ENCODE data around the gene FKBP1B.
"Not testable (repeated sequence)": the region's sequence is repeated elsewhere in the genome, so short reads cannot be mapped to it uniquely, and the experiment has no call there.

The FKBP1B gene

DNA sequence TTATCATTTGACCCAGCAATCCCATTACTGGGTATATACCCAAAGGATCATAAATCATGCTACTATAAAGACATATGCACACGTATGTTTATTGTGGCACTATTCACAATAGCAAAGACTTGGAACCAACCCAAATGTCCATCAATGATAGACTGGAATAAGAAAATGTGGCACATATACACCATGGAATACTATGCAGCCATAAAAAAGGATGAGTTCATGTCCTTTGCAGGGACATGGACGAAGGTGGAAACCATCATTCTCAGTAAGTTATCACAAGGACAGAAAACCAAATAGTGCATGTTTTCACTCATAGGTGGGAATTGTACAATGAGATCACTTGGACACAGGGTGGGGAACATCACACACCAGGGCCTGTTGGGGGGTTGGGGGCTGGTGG is 51.2 kb downstream of the FKBP1B start:
- not testable (repeated sequence) for DNase-seq (ENCODE audit: extremely low read depth in 1 of 2, low read depth in 1 of 2)

DNA sequence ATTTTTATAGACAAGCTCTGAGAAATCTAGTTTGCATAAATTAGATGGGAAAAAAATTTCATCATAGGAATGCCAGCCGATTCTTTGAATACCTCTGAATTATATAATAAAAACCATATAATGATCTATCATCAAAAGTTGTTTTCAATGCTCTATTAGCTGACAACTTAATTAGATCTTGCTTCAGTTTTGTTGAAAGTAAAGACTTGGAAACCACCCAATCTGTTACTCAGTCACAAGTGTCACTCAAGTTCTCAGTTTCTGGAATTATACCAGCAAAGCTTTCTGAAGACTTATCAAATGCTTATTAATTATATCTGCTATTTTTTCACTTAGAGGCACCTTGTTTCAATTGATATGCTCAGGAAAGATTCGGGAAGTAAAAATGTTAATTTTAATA is 52.5 kb downstream of the FKBP1B start:
- DNase-seq (ENCODE audit: extremely low read depth in 1 of 2, low read depth in 1 of 2) = no peak

DNA sequence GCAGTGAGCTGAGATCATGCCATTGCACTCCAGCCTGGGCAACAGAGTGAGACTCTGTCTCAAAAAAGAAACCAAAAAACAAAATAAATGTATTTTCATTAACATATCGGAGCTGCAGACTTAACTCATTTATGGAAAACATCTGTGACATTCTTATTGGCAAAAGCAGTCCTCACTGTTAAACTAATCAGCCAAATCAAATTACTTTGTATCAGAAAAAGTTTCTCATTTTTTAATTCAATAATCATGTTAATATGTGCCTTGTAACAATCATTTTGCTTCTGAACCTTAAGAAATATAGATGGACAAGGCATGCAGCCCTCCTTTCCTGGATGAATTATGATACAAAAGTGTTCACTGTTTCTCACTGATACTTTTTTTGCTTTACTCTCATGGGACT is 53.1 kb downstream of the FKBP1B start:
- DNase-seq (ENCODE audit: extremely low read depth in 1 of 2, low read depth in 1 of 2) = no peak

DNA sequence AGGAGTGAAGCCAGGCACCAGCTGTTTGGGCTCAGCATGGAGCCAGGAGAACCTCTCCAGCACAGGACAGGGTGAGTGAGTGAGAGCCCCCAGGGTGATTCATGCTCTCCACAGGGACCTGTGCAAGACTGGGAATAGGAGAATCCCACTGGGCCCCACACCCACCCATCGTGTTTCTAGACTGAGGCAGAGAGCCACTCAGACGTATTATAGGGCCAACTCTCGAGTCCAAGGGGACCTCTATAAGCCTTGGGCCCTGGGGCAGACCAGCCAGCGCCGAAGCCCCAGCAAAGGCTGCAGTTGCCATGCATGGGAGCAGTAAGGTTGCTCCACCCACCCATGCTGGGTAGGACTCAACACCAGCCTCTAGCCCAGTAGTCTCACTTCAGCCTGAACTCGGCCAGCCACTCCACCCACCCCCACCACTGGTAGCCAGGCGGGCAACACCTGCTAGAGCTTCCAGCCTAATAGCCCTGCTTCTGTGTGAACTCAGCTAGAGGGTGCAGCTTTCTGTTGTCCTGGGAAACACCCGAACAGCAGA is 54.6 kb downstream of the FKBP1B start:
- DNase-seq (ENCODE audit: extremely low read depth in 1 of 2, low read depth in 1 of 2) = no peak

DNA sequence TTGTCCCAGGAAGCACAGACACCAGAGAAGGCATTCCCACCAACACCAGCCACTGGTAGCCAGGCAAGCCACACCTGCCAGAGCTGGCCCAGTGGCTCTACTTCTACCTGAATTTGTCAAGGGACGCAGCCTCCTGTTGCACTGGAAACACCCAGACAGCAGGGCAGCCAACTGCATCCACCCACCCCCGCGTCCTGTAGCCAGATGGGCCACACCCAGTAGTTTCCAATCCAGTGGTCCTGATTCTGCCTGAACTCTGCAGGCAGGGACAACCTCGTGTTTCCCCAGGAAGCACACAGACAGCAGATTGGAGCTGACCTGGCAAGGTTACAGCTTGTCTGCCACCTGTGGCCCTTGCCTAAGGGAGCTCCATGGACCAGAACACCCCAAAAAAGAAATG is 55.4 kb downstream of the FKBP1B start:
- no peak for DNase-seq (ENCODE audit: extremely low read depth in 1 of 2, low read depth in 1 of 2)

DNA sequence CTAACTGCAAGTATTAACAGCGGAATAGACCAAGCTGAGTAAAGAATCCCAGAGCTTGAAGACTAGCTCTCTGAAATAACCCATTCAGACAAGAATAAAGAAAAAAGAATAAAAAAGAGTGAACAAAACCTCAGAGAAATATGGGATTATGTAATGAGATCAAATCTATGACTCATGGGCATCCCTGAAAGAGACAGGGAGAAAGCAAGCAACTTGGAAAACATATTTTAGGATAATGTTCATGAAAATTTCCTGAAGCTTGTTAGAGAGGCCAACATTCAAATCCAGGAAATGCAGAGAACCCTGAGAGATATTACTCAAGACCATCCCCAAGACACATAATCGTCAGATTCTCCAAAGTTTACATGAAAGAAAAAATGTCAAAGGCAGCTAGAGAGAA is 56.3 kb downstream of the FKBP1B start:
- no peak for DNase-seq (ENCODE audit: extremely low read depth in 1 of 2, low read depth in 1 of 2)

DNA sequence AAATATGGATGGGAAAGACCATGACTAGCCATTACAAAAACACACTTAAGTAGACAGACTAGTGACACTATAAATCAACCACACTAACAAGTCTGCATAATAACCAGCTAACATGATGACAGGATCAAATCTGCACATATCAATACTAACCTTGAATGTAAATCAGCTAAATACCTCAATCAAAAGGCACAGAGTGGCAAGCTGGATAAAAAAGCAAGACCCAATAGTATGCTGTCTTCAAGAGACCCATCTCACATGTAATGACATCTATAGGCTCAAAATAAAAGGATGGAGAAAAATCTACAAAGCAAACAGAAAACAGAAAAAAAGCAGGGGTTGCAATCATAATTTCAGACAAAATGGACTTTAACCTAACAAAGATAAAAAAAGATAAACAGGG is 57.2 kb downstream of the FKBP1B start:
- DNase-seq (ENCODE audit: extremely low read depth in 1 of 2, low read depth in 1 of 2) = no peak

DNA sequence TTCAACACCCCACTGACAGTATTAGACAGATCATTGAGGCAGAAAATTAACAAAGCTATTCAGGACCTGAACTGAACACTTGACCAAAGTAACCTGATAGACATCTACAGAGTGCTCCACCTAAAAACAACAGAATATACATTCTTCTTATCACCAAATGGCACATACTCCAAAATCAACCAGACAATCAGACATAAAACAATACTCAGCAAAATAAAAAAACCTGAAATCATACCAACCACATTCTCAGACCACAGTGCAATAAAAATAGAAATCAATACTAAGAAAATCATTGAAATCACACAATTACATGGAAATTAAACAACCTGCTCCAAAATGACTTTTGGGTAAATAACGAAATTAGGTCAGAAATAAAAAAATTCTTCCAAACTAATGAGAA is 57.8 kb downstream of the FKBP1B start:
- no peak for DNase-seq (ENCODE audit: extremely low read depth in 1 of 2, low read depth in 1 of 2)

DNA sequence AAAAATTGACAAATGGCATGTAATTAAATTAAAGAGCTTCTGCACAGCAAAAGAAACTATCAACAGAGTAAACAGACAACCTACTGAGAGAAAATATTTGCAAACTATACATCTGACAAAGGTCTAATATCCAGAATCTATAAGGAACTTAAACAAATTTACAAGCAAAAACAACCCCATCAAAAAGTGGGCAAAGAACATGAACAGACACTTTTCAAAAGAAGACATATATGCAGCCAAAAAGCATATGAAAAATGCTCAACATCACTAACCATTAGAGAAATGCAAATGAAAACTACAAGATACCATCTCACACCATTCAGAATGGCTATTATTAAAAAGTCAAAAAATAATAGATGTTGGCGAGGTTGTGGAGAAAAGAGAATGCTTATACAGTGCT is 59.9 kb downstream of the FKBP1B start:
- not testable (repeated sequence) for DNase-seq (ENCODE audit: extremely low read depth in 1 of 2, low read depth in 1 of 2)

DNA sequence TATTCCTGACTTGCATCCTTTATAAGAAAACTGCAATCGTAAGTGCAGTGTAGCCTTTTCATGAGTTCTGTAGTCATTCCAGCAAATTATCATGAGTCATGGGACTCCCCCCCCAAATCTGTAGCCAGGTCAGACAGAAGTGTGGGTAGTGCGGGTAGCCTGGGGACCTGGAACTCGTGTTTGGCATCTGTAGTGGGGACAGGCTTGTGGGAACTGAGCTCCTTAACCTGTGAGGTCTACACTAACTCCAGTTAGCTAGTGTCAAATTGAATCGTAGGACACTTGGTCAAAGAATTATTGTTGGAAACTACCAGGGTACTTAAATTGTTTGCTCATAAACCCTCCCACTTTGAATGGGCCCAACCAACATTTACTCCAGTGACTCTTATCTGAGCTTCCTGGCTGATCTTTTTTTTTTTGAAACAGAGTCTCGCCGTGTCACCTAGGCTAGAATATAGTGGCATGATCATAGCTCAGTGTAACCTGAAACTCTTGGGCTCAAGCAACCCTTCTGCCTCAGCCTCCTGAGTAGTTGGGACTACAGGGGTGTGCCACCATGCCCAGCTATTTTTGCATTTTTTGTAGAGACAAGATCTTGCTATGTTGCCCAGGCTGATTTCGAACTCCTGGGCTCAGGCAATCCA is 61.2 kb downstream of the FKBP1B start:
- no peak for DNase-seq (ENCODE audit: extremely low read depth in 1 of 2, low read depth in 1 of 2)

DNA sequence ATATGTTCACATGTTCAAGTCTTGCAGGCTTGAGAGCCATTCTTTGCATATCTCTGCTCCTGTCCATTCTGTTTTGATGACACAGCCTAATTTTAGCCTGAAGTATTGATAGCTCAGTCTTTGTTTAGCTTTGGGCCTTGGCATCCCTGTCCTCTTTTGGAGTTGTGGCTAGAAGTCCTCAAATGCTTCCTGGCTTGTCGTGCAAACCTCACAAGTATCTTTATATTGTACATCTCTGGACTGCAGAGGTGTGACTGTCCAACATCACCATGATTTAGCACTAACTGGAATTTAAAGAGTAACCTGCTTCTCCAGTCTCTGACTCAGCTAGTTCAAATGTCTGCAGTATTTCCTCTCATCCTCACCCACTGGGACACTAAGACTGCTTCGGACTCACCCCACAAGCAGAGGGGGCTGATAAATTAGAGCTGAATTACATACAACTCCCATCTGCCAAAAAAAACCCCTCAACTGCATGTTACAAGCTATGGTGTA is 61.9 kb downstream of the FKBP1B start:
- no peak for DNase-seq (ENCODE audit: extremely low read depth in 1 of 2, low read depth in 1 of 2)
